B cell (primary cell): ENCODE results near the gene PLA2G2F. TPM values are rescaled to one million over a fixed set of nuclear protein-coding genes. Genes with fewer than 3 reads are reported as not detected.

Source experiments
- ATAC-seq: fragments of 200-7000 bp; cut with Tn5 transposase; one replicate; pipeline ENCODE4 v1.10.0; 2021; ENCODE audit warnings: low read depth, mild to moderate bottlenecking, moderate number of reproducible peaks, moderate library complexity
- CTCF ChIA-PET: fragments of 350-600 bp; sonication (Branson Sonifier 250); formaldehyde crosslinking; loops from one replicate; lab custom pipeline; 2021; ENCODE audit warnings: antibody characterized with exemption, inconsistent platforms; lab: Charles Lee
- POLR2A ChIA-PET: fragments of 350-600 bp; sonication (Branson Sonifier 250); formaldehyde crosslinking; loops from one replicate; lab custom pipeline; 2021; ENCODE audit warnings: antibody characterized with exemption; lab: Charles Lee
- DNase-seq: peaks from one replicate; pipeline ENCODE4 v3.0.0; 2013
- H2AFZ ChIP-seq: 2 replicates; pipeline ENCODE4 v1.6.1; 2012; ENCODE audit warnings: mild to moderate bottlenecking, low read depth, low read length; ENCODE audit not compliant: insufficient read depth, poor library complexity, severe bottlenecking
- H3K27ac ChIP-seq, 2 donors: 1 replicate in 1 of 2; 2 replicates in 1 of 2; pipeline ENCODE4 v1.5.1; 2012 to 2013; ENCODE audit warnings: low read length in 2 of 2, mild to moderate bottlenecking in 2 of 2, moderate library complexity in 1 of 2
- H3K27me3 ChIP-seq, 4 experiments: fragments of 200-600 bp in 1 of 4; sonication (generic) in 1 of 4; replicated peaks in 1 of 4; 1 replicate in 2 of 4; 2 replicates in 2 of 4; pipeline versions ENCODE4 v1.6.1 to v1.7.0; 2013 to 2016; ENCODE audit warnings: low read length in 3 of 4, mild to moderate bottlenecking in 2 of 4, mixed read lengths in 1 of 4, moderate library complexity in 1 of 4; ENCODE audit not compliant: insufficient read depth in 4 of 4, control insufficient read depth in 3 of 4; ENCODE audit errors: control extremely low read depth in 1 of 4
- H3K36me3 ChIP-seq, 2 experiments: replicated peaks in 1 of 2; 1 replicate in 1 of 2; 2 replicates in 1 of 2; pipeline versions ENCODE4 v1.6.1 to v1.7.1; 2013; ENCODE audit warnings: low read length in 1 of 2; ENCODE audit not compliant: insufficient read depth in 2 of 2, control insufficient read depth in 1 of 2; ENCODE audit errors: control extremely low read depth in 1 of 2, extremely low read depth in 1 of 2
- H3K4me1 ChIP-seq, 2 donors: fragments of 200-600 bp in 1 of 2; sonication (generic) in 1 of 2; 1 replicate in 1 of 2; 2 replicates in 1 of 2; pipeline versions ENCODE4 v1.5.1 to v1.6.1; 2013 to 2017; ENCODE audit warnings: low read length in 2 of 2; ENCODE audit not compliant: control insufficient read depth in 2 of 2, insufficient read depth in 2 of 2
- H3K4me2 ChIP-seq: replicated peaks from 2 replicates; pipeline ENCODE3; 2012; ENCODE audit warnings: mild to moderate bottlenecking, low read depth, low read length; ENCODE audit not compliant: poor library complexity, severe bottlenecking
- H3K4me3 ChIP-seq, 5 experiments: fragments of 200-600 bp in 1 of 5; sonication (generic) in 1 of 5; 1 replicate in 3 of 5; 2 replicates in 2 of 5; pipeline versions ENCODE4 v1.5.1 to v1.7.0; 2011 to 2016; ENCODE audit warnings: low read length in 4 of 5, mild to moderate bottlenecking in 4 of 5, low read depth in 2 of 5, control low read depth in 1 of 5, moderate library complexity in 1 of 5; ENCODE audit not compliant: insufficient read depth in 1 of 5; ENCODE audit errors: control extremely low read depth in 1 of 5, extremely low read depth in 1 of 5
- H3K79me2 ChIP-seq: fragments of 200-600 bp; sonication (generic); one replicate; pipeline ENCODE4 v1.6.0; 2016; ENCODE audit warnings: low read length; ENCODE audit not compliant: control insufficient read depth, insufficient read depth
- H3K9ac ChIP-seq: fragments of 200-600 bp; sonication (generic); 2 replicates; pipeline ENCODE4 v1.6.1; 2017; ENCODE audit warnings: mild to moderate bottlenecking, low read length, moderate library complexity
- H3K9me3 ChIP-seq, 3 donors: one replicate each; pipeline versions ENCODE4 v1.6.1 to v1.7.1; 2013; ENCODE audit warnings: low read length in 2 of 3; ENCODE audit not compliant: control insufficient read depth in 2 of 3, insufficient read depth in 1 of 3; ENCODE audit errors: control extremely low read depth in 1 of 3
- H4K20me1 ChIP-seq: 2 replicates; pipeline ENCODE4 v1.6.0; 2012; ENCODE audit warnings: mild to moderate bottlenecking, low read length; ENCODE audit not compliant: insufficient read depth, control insufficient read depth, poor library complexity, severe bottlenecking
- H3K27ac Mint-ChIP-seq: one replicate; pipeline ENCODE4 v1.8.0; 2021; ENCODE audit warnings: mixed read lengths
- H3K27me3 Mint-ChIP-seq: one replicate; pipeline ENCODE4 v1.8.0; 2021; ENCODE audit warnings: mixed read lengths
- H3K4me1 Mint-ChIP-seq: one replicate; pipeline ENCODE4 v1.8.0; 2021; ENCODE audit warnings: mixed read lengths
- H3K4me3 Mint-ChIP-seq: one replicate; pipeline ENCODE4 v1.8.0; 2021; ENCODE audit warnings: mixed read lengths
- H3K9me3 Mint-ChIP-seq: one replicate; pipeline ENCODE4 v1.8.0; 2022; ENCODE audit warnings: mixed read lengths; ENCODE audit not compliant: insufficient read depth
- EZH2 ChIP-seq: IDR thresholded peaks from 2 replicates; pipeline ENCODE4 v1.6.1; 2012; ENCODE audit warnings: borderline replicate concordance, low read depth, mild to moderate bottlenecking, moderate library complexity, low read length; ENCODE audit not compliant: insufficient read depth, poor library complexity, severe bottlenecking
- WGBS: methylation state at CpG from one replicate; pipeline ENCODE4 v1.1.5; 2013; ENCODE audit warnings: missing lambda C conversion rate; ENCODE audit not compliant: insufficient coverage; 5-methylcytosine and 5-hydroxymethylcytosine counted together
- intact Hi-C: fragments of 100-400 bp; cut with micrococcal nuclease; formaldehyde crosslinking; loops from one replicate; pipeline ENCODE4 v1.10.0; 2022
- polyA plus RNA-seq: library from polyadenylated mRNA; depleted of rRNA; stranded (reverse); fragments of >200 nt; gene quantifications from 2 replicates; pipeline ENCODE4 v1.2.3, GENCODE V29; 2012
- total RNA-seq, 2 donors: library from RNA; stranded (reverse); fragments of 120-200 nt in 1 of 2; gene quantifications; 1 replicate in 1 of 2; 2 replicates in 1 of 2; pipeline versions ENCODE4 v1.2.3 to v1.2.4, GENCODE V29; 2013 to 2022
- TF ChIP-seq, protein P1 (sequence below): fragments of 200-600 bp; IDR thresholded peaks from one replicate; pipeline ENCODE4 v1.8.0; 2022; ENCODE audit warnings: antibody characterized with exemption, mild to moderate bottlenecking

The PLA2G2F gene
- total and polyA plus RNA-seq, 2 donors (not counting 1 experiment from before 2014, with no cell fraction given): not detected

DNA sequence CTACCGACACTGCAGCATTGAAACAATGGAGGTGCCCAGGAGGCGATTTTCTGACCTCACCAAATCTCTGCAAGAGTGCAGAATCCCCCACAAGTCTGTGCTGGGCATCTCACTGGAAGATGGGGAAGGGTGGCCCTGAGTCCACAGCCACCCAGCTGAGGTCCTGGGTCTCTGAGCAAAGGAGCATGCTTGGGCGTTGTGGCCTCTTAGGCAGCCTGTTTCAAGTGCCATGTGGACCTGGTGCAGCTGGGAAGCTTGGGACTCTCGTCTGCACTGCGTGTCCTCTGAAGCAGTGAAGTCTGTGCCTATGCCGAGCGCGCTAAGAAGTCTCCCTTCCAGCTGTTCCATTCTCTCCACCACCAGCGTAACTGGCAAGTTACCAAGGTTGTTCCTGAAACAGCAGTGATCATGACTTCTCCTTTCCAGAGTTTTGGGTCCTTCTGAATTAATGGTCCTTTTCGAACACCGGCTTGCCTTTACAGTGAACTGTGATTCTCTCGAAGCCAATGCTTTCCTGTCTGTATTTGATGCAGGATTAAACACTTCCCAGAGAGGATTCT is 52.2 kb downstream of the PLA2G2F start:
- no peaks in the 10 kb centered on the region for H4K20me1 ChIP-seq
- intact Hi-C loops: no loop called here
- H3K79me2 ChIP-seq: no peaks in the 10 kb centered on the region
- Mint-ChIP-seq H3K4me1 (peaks cover 9% of the 10 kb centered on the region), H3K4me3 (no peak overlapping the region), H3K27ac (no peak overlapping the region), H3K9me3 (no peaks in the 10 kb centered on the region), H3K27me3 (peaks cover 49% of the 10 kb centered on the region)
- no peak overlapping the region for H3K4me2 ChIP-seq
- H3K9me3 ChIP-seq: no peaks in the 10 kb centered on the region
- 87% methylated on average over 8 of the region's 12 CpGs for WGBS
- ChIA-PET CTCF (interaction anchor here (1.0 kb wide), 1 partner anchor 214 kb away, joined by 3 read pairs; no protein-coding TSS in a partner anchor), POLR2A (no interaction called here)
- ATAC-seq (no peak), DNase-seq (no peak)
- no peak overlapping the region for H2AFZ ChIP-seq
- H3K27ac ChIP-seq: no peak overlapping the region
- TF ChIP-seq, protein P1, sequence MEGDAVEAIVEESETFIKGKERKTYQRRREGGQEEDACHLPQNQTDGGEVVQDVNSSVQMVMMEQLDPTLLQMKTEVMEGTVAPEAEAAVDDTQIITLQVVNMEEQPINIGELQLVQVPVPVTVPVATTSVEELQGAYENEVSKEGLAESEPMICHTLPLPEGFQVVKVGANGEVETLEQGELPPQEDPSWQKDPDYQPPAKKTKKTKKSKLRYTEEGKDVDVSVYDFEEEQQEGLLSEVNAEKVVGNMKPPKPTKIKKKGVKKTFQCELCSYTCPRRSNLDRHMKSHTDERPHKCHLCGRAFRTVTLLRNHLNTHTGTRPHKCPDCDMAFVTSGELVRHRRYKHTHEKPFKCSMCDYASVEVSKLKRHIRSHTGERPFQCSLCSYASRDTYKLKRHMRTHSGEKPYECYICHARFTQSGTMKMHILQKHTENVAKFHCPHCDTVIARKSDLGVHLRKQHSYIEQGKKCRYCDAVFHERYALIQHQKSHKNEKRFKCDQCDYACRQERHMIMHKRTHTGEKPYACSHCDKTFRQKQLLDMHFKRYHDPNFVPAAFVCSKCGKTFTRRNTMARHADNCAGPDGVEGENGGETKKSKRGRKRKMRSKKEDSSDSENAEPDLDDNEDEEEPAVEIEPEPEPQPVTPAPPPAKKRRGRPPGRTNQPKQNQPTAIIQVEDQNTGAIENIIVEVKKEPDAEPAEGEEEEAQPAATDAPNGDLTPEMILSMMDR: no peak
- no peak for TF ChIP-seq EZH2
- H3K4me1 ChIP-seq: peaks cover 11 to 12% of the 10 kb centered on the region in 2 donors
- peaks cover 0 to 37% (median 14%) of the 10 kb centered on the region in 4 experiments for H3K27me3 ChIP-seq
- H3K4me3 ChIP-seq: no peak overlapping the region
- no peaks in the 10 kb centered on the region for H3K36me3 ChIP-seq
- no peak overlapping the region for H3K9ac ChIP-seq

DNA sequence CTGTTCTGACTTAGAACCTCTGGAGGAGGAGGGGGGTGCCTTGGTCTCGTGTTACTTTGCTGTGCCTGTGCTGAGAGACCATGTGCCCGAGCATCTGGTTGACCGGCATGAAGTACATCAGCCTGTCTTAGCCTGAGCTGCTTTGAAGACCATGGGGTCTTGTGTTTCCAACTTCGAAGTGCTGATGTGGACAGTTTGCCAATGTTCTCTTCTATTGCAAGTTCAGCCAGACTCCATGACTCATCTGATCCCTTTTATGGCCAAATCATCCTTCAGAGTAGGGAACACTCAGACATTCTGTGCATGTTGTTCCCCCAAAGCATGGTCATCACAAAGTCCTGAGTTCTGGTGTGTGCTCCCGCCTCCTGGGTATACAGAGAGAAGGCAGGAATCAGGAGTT is 53.2 kb downstream of the PLA2G2F start:
- H3K9me3 ChIP-seq: no peaks in the 10 kb centered on the region
- H3K36me3 ChIP-seq: no peaks in the 10 kb centered on the region
- ATAC-seq (no peak), DNase-seq (no peak)
- no peaks in the 10 kb centered on the region for H3K79me2 ChIP-seq
- TF ChIP-seq EZH2: no peak
- TF ChIP-seq, protein P1: no peak
- 80% methylated on average over 5 of the region's 5 CpGs for WGBS
- H3K27me3 Mint-ChIP-seq: peaks cover 45% of the 10 kb centered on the region
- no peaks in the 10 kb centered on the region for H4K20me1 ChIP-seq
- no peak overlapping the region for H2AFZ ChIP-seq
- peaks cover 6% of the 10 kb centered on the region for H3K4me1 Mint-ChIP-seq
- H3K9ac ChIP-seq: no peak overlapping the region
- H3K4me2 ChIP-seq: no peak overlapping the region
- peaks cover 0 to 32% (median 9%) of the 10 kb centered on the region in 4 experiments for H3K27me3 ChIP-seq
- ChIA-PET POLR2A (no interaction called here), CTCF (interaction anchor here (0.9 to 5.2 kb wide), 4 partner anchors 24 to 276 kb away, joined by 3 to 58 read pairs (median 4); no protein-coding TSS in a partner anchor)
- no peak overlapping the region for H3K4me3 ChIP-seq
- H3K4me3 Mint-ChIP-seq: no peak overlapping the region
- H3K27ac ChIP-seq: no peak overlapping the region
- H3K4me1 ChIP-seq: peaks cover 4 to 5% of the 10 kb centered on the region in 2 donors
- intact Hi-C loops: no loop called here
- no peak overlapping the region for H3K27ac Mint-ChIP-seq
- H3K9me3 Mint-ChIP-seq: no peaks in the 10 kb centered on the region
